ENCODE results near the gene WDR70. TPM values are rescaled to one million over a fixed set of nuclear protein-coding genes. Genes with fewer than 3 reads are reported as not detected.
"Not testable (repeated sequence)": the region's sequence is repeated elsewhere in the genome, so short reads cannot be mapped to it uniquely, and the experiment has no call there.

Gene WDR70
- 19.0 to 35.1 TPM (median 23.6 TPM) in 3 replicates for total RNA-seq
- long read RNA-seq, transcript WDR70-201 (18 exons, 2,983 nt), result major isoform, 11 of 15 reads
- long read RNA-seq, partial matches to known transcripts, result 1 of 15 reads
- long read RNA-seq, other reads (novel, unspliced or antisense), result 3 of 15 reads

DNA sequence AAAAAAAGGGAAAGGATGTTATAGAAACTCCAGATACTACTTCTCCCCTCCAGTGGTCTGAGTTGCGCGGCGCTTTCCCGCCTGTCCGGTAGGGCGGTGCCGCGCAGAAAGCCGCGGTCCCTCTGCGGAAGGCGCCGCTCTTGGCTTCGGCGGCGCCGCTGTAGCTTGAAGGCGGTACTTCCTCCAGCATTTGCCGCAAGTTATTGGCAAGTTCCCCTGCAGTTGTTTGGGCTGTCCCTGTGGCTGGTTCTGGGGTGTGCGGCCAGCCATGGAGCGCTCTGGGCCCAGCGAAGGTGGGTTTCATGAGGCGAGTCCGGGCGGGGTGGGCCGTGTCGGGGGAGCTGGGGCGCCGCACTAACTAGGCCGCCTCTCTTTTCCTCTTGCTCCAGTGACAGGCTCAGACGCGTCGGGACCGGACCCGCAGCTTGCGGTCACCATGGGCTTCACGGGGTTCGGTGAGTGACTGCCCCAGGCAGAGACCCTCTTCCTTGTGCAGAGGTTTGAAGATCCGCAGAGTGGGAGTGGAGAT is at the start of gene WDR70:
Gene WDR70, plus strand, starts transcription at position 219 of the 529 bp plus-strand sequence. Its CDS starts 50 bp downstream, at position 269.
- peaks cover 11% of the 10 kb centered on the region for H3K4me1 Mint-ChIP-seq (ENCODE audit: low read depth)
- not testable (repeated sequence) for H3K27me3 Mint-ChIP-seq (ENCODE audit: low read depth); H3K9me3 Mint-ChIP-seq (ENCODE audit: low read depth); H3K36me3 Mint-ChIP-seq (ENCODE audit: low read depth)
- H3K27ac Mint-ChIP-seq (ENCODE audit: unreplicated experiment), result peak within 1 kb of the TSS; percentile 87
- TF ChIP-seq, protein P1, sequence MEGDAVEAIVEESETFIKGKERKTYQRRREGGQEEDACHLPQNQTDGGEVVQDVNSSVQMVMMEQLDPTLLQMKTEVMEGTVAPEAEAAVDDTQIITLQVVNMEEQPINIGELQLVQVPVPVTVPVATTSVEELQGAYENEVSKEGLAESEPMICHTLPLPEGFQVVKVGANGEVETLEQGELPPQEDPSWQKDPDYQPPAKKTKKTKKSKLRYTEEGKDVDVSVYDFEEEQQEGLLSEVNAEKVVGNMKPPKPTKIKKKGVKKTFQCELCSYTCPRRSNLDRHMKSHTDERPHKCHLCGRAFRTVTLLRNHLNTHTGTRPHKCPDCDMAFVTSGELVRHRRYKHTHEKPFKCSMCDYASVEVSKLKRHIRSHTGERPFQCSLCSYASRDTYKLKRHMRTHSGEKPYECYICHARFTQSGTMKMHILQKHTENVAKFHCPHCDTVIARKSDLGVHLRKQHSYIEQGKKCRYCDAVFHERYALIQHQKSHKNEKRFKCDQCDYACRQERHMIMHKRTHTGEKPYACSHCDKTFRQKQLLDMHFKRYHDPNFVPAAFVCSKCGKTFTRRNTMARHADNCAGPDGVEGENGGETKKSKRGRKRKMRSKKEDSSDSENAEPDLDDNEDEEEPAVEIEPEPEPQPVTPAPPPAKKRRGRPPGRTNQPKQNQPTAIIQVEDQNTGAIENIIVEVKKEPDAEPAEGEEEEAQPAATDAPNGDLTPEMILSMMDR (IDR thresholded peaks at IDR 0.05), result peak; percentile 77
- DNase-seq (ENCODE audit: low spot score), result peak; percentile 95
- H3K4me3 Mint-ChIP-seq (ENCODE audit: unreplicated experiment), result peak within 1 kb of the TSS; percentile 99

DNA sequence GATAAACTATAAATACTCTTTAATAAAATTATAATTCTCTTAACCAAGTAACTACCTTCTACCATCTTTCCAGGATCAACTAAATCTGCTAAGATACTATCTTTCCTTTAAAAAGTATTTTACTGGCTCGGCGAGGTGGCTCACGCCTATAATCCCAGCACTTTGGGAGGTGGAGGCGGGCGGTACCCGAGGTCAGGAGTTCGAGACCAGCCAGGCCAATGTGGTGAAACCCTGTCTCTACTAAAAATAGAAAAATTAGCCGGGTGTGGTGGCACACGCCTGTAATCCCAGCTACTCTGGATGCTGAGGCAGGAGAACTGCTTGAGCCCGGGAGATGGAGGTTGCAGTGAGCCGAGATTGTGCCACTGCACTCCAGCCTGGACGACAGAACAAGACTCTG is 44.4 kb upstream of the WDR70 start:
- not testable (repeated sequence) for H3K27me3 Mint-ChIP-seq (ENCODE audit: low read depth)
- H3K36me3 Mint-ChIP-seq (ENCODE audit: low read depth), result peaks cover 21% of the 10 kb centered on the region

DNA sequence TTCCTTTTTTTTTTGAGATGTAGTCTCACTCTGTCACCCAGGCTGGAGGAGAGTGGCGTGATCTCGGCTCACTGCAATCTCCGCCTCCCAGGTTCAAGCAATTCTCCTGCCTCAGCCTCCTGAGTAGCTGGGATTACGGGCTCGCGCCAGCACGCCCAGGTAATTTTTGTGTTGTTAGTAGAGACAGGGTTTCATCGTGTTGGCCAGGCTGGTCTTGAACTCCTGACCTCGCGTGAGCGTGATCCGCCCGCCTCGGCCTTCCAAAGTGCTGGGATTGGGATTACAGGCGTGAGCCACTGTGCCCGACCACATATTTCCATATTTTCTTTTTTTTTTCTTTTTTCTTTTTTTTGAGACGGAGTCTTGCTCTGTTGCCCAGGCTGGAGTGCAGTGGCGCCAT is 36.4 kb upstream of the WDR70 start:
- not testable (repeated sequence) for H3K9me3 Mint-ChIP-seq (ENCODE audit: low read depth); H3K27ac Mint-ChIP-seq (ENCODE audit: unreplicated experiment); H3K4me1 Mint-ChIP-seq (ENCODE audit: low read depth); H3K4me3 Mint-ChIP-seq (ENCODE audit: unreplicated experiment); H3K27me3 Mint-ChIP-seq (ENCODE audit: low read depth); DNase-seq (ENCODE audit: low spot score)
- H3K36me3 Mint-ChIP-seq (ENCODE audit: low read depth), result peaks cover 18% of the 10 kb centered on the region

More for the DNA sequence above, 44.4 kb upstream of the WDR70 start:
- not testable (repeated sequence) for H3K9me3 Mint-ChIP-seq (ENCODE audit: low read depth); H3K27ac Mint-ChIP-seq (ENCODE audit: unreplicated experiment); H3K4me3 Mint-ChIP-seq (ENCODE audit: unreplicated experiment); H3K4me1 Mint-ChIP-seq (ENCODE audit: low read depth); DNase-seq (ENCODE audit: low spot score)

DNA sequence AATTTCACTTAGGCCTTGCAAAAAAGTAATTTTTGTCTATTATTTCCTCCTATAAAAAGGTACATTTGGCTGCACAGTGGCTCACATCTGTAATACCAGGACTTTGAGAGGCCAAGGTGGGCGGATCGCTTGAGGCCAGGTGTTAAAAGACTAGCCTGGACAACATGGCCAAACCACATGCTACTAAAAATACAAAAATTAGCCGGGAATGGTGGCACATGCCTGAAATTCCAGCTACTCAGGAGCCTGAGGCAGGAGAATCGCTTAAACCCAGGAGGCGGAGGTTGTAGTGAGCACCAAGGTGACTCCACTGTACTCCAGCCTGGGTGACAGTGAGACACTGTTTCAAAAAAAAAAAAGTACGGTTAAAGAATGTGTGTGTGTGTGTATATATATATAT is 24.0 kb upstream of the WDR70 start:
- Mint-ChIP-seq H3K27me3 (ENCODE audit: low read depth) (no peaks in the 10 kb centered on the region), H3K4me1 (ENCODE audit: low read depth) (no peaks in the 10 kb centered on the region), H3K36me3 (ENCODE audit: low read depth) (peaks cover 4% of the 10 kb centered on the region), H3K9me3 (ENCODE audit: low read depth) (no peaks in the 10 kb centered on the region), H3K27ac (ENCODE audit: unreplicated experiment) (no peak overlapping the region), H3K4me3 (ENCODE audit: unreplicated experiment) (no peak overlapping the region)
- TF ChIP-seq, protein P1 (IDR thresholded peaks at IDR 0.05), result no peak
- peak; percentile 9 for DNase-seq (ENCODE audit: low spot score)

DNA sequence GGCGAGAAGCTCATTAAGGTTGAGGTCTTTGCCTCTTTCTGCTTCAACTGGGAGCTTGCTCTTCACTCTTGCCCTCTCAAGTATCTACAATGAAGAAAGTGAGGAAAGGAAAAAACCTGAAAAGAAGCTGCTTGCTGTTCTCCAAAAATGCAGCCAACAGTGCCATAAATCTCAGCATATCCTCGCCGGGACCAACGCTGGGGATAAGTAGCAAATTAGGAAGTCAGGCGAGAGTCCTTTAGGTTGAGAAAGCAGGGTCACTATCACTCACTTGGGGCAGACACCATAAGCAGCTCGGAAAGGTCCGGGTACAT is 8.6 kb upstream of the WDR70 start:
- Mint-ChIP-seq H3K4me1 (ENCODE audit: low read depth) (peaks cover 26% of the 10 kb centered on the region), H3K27ac (ENCODE audit: unreplicated experiment) (peak overlapping the region; percentile 97), H3K36me3 (ENCODE audit: low read depth) (no peaks in the 10 kb centered on the region), H3K9me3 (ENCODE audit: low read depth) (no peaks in the 10 kb centered on the region), H3K4me3 (ENCODE audit: unreplicated experiment) (peak overlapping the region; percentile 95), H3K27me3 (ENCODE audit: low read depth) (no peaks in the 10 kb centered on the region)
- TF ChIP-seq, protein P1 (IDR thresholded peaks at IDR 0.05), result no peak
- DNase-seq (ENCODE audit: low spot score), result no peak

DNA sequence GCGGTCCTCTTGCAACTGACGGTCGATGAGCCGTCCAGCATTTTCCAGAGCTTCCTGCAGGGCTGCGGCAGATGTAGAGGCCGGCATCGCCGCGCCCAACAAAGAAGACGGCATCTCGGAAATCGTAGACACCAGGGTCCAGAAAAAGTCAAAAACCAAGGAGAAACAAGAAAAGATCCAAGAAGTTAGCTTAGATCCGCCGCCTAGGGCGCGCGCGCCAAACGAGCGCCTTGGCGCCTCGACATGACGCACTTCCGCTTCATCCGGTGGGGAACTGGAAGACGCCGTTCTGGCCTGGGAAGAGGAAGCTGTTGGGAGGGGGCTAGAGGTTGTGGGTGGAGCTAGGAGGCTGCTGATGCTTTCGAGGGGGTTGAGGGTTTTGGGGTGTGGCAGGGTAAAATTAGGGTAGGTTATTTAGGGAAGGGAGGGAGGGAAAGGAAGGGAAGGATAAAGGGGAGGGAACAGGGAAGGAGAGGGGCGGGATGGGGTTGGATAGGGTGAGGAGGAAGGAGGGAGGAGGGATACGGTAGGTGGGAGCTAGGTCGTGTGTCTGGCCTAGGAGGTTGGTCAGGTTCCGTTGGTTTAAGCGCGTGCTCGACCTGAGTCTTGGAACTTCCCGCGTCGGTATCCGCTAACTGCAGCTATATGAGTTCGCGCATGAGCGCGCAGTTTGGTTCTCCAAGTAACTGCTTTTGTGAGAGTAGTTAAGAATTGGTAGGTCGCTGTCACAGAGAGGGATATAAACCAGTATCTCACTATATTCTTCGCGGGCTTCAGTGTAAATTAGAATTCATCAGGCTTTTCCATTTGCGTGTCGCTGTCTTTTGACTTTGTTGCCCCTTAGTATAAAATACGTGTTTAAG is 8.0 kb upstream of the WDR70 start, which contains the start of gene NUP155:
Gene NUP155, minus strand, starts transcription at position 243 of the 863 bp plus-strand sequence. Its CDS starts 129 bp downstream, at position 114.
- Mint-ChIP-seq H3K27me3 (ENCODE audit: low read depth) (no peaks in the 10 kb centered on the region), H3K36me3 (ENCODE audit: low read depth) (no peaks in the 10 kb centered on the region), H3K4me3 (ENCODE audit: unreplicated experiment) (peak within 1 kb of the TSS; percentile 95), H3K9me3 (ENCODE audit: low read depth) (no peaks in the 10 kb centered on the region), H3K4me1 (ENCODE audit: low read depth) (peaks cover 26% of the 10 kb centered on the region), H3K27ac (ENCODE audit: unreplicated experiment) (peak within 1 kb of the TSS; percentile 97)
- peak; percentile 95 for DNase-seq (ENCODE audit: low spot score)
- TF ChIP-seq, protein P1 (IDR thresholded peaks at IDR 0.05), result peak; percentile 25
